Tibial artery (tissue), 4 donors: ENCODE measurements around the gene SLC66A1.

Experiments
- DNase-seq, 2 donors: peaks; one replicate each; pipeline ENCODE4 v3.0.0-alpha.2; 2019
- H3K27ac ChIP-seq, 2 donors: fragments of 200-600 bp; sonication (generic) in 1 of 2; 1 replicate in 1 of 2; 2 replicates in 1 of 2; pipeline ENCODE4 v1.5.1; 2018 to 2019; ENCODE audit warnings: mild to moderate bottlenecking in 1 of 2
- H3K27me3 ChIP-seq, 2 donors: fragments of 200-600 bp; sonication (generic) in 1 of 2; one replicate each; pipeline versions ENCODE4 v1.5.1 to v1.6.0; 2016 to 2019
- H3K36me3 ChIP-seq, 3 donors: fragments of 200-600 bp; sonication (generic) in 2 of 3; one replicate each; pipeline ENCODE4 v1.5.1; 2016 to 2019; ENCODE audit warnings: mild to moderate bottlenecking in 2 of 3
- H3K4me1 ChIP-seq, 4 donors: fragments of 200-600 bp; sonication (generic) in 2 of 4; 1 replicate in 3 of 4; 2 replicates in 1 of 4; pipeline ENCODE4 v1.5.1; 2016 to 2019
- H3K4me3 ChIP-seq, 2 donors: fragments of 200-600 bp; sonication (generic) in 1 of 2; 1 replicate in 1 of 2; 2 replicates in 1 of 2; pipeline ENCODE4 v1.5.1; 2018 to 2019; ENCODE audit warnings: mild to moderate bottlenecking in 2 of 2
- H3K9me3 ChIP-seq, 3 donors: fragments of 200-600 bp; sonication (generic) in 1 of 3; one replicate each; pipeline ENCODE4 v1.5.1; 2016 to 2019
- CTCF ChIP-seq, 2 experiments: fragments of 200-600 bp in 1 of 2; fragments of 450-650 bp in 1 of 2; IDR thresholded peaks; one replicate each; pipeline ENCODE4 v1.5.1; 2017 to 2019; ENCODE audit warnings: antibody characterized with exemption in 2 of 2, mild to moderate bottlenecking in 1 of 2, moderate library complexity in 1 of 2
- intact Hi-C: fragments of 100-400 bp; cut with DNase I; formaldehyde crosslinking; loops from one replicate; pipeline ENCODE4 v1.15.0; 2023; ENCODE audit warnings: low total_unique reads

Gene SLC66A1

GRCh38 chr1:19305880-19306279, 6.2 kb upstream of the SLC66A1 start:
- Histone ChIP-seq H3K27ac (no peak overlapping the region), H3K36me3 (peaks cover 36 to 71% (median 58%) of the 10 kb centered on the region in 3 donors), H3K27me3 (no peaks in the 10 kb centered on the region), H3K9me3 (no peaks in the 10 kb centered on the region), H3K4me3 (no peak overlapping the region), H3K4me1 (peaks cover 0 to 5% (median 4%) of the 10 kb centered on the region in 4 donors)
- no peak for DNase-seq
- no peak for TF ChIP-seq CTCF (IDR thresholded peaks at IDR 0.05)
- intact Hi-C loops: no loop called here

GRCh38 chr1:19306941-19307340, 5.2 kb upstream of the SLC66A1 start:
- H3K36me3 ChIP-seq: peaks cover 36 to 67% (median 58%) of the 10 kb centered on the region in 3 donors
- H3K4me1 ChIP-seq: peaks cover 0 to 13% (median 9%) of the 10 kb centered on the region in 4 donors
- no peak for TF ChIP-seq CTCF (IDR thresholded peaks at IDR 0.05)
- H3K4me3 ChIP-seq: no peak overlapping the region
- H3K27me3 ChIP-seq: no peaks in the 10 kb centered on the region
- intact Hi-C loops: no loop called here
- no peak for DNase-seq
- no peaks in the 10 kb centered on the region for H3K9me3 ChIP-seq
- no peak overlapping the region for H3K27ac ChIP-seq

GRCh38 chr1:19307794-19308508, 4.2 kb upstream of the SLC66A1 start:
- Histone ChIP-seq H3K4me3 (no peak overlapping the region), H3K36me3 (peaks cover 36 to 57% (median 54%) of the 10 kb centered on the region in 3 donors), H3K4me1 (peaks cover 0 to 19% (median 13%) of the 10 kb centered on the region in 4 donors), H3K27me3 (no peaks in the 10 kb centered on the region), H3K27ac (no peak overlapping the region), H3K9me3 (no peaks in the 10 kb centered on the region)
- TF ChIP-seq CTCF (IDR thresholded peaks at IDR 0.05): no peak
- DNase-seq: no peak
- intact Hi-C loops: no loop called here

GRCh38 chr1:19308509-19308907, 3.6 kb upstream of the SLC66A1 start:
- Histone ChIP-seq H3K27ac (no peak overlapping the region), H3K36me3 (peaks cover 33 to 51% (median 49%) of the 10 kb centered on the region in 3 donors), H3K4me3 (no peak overlapping the region), H3K4me1 (peaks cover 0 to 24% (median 18%) of the 10 kb centered on the region in 4 donors), H3K27me3 (no peaks in the 10 kb centered on the region), H3K9me3 (no peaks in the 10 kb centered on the region)
- no peak for DNase-seq
- intact Hi-C loops: no loop called here
- TF ChIP-seq CTCF (IDR thresholded peaks at IDR 0.05): no peak

- TF ChIP-seq CTCF (IDR thresholded peaks at IDR 0.05): no peak
- peaks cover 0 to 32% (median 20%) of the 10 kb centered on the region in 4 donors for H3K4me1 ChIP-seq
- no peak overlapping the region for H3K27ac ChIP-seq
- H3K4me3 ChIP-seq: no peak overlapping the region
- intact Hi-C loops: no loop called here
- no peaks in the 10 kb centered on the region for H3K27me3 ChIP-seq
- H3K36me3 ChIP-seq: peaks cover 26 to 44% (median 41%) of the 10 kb centered on the region in 3 donors
- no peaks in the 10 kb centered on the region for H3K9me3 ChIP-seq
- no peak for DNase-seq
Measured at GRCh38 chr1:19309123-19309813, 2.9 kb upstream of the SLC66A1 start.
